Mononuclear cell (primary cell): ENCODE results near the gene AMPH. TPM values are rescaled to one million over a fixed set of nuclear protein-coding genes. Genes with fewer than 3 reads are reported as not detected.

Experiments used
- H3K27me3 ChIP-seq: 2 replicates; pipeline ENCODE4 v1.6.0; 2011; ENCODE audit warnings: low read length, control low read depth; ENCODE audit not compliant: insufficient read depth
- H3K4me1 ChIP-seq: 2 replicates; pipeline ENCODE4 v1.5.1; 2011; ENCODE audit warnings: mild to moderate bottlenecking, low read length, control low read depth; ENCODE audit not compliant: insufficient read depth
- H3K4me3 ChIP-seq: 2 replicates; pipeline ENCODE4 v1.5.1; 2011; ENCODE audit warnings: mild to moderate bottlenecking, low read length, moderate library complexity
- H3K9me3 ChIP-seq: 2 replicates; pipeline ENCODE4 v1.5.1; 2011; ENCODE audit warnings: low read depth, mild to moderate bottlenecking, control low read depth, low read length
- total RNA-seq: library from RNA; depleted of rRNA; stranded (reverse); fragments of >200 nt; gene quantifications from one replicate; pipeline ENCODE4 v1.2.3, GENCODE V29; 2012

Gene AMPH
- total RNA-seq, 1 donor, result 0.10 TPM

DNA sequence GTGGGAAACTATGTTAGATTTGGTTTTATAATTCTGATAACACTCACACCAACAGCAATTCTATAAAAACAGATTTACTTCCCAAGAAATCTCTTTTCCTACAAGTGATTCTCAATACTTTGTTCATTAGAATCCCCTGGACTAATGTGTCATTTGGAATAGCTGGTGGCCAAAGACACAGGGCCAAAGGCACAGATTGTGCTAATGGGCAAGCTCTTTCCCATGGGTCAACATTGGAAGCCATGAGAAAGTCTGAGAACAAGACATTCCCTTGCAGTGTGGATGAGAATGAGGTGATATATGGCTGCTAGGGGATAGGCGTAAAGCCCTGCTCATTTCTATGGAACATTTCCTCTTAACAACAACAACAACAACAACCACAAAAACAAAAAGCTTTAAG is 153.8 kb downstream of the AMPH start:
- H3K4me3 ChIP-seq, result no peak overlapping the region
- peaks cover 4% of the 10 kb centered on the region for H3K27me3 ChIP-seq
- H3K9me3 ChIP-seq, result no peaks in the 10 kb centered on the region
- no peaks in the 10 kb centered on the region for H3K4me1 ChIP-seq

DNA sequence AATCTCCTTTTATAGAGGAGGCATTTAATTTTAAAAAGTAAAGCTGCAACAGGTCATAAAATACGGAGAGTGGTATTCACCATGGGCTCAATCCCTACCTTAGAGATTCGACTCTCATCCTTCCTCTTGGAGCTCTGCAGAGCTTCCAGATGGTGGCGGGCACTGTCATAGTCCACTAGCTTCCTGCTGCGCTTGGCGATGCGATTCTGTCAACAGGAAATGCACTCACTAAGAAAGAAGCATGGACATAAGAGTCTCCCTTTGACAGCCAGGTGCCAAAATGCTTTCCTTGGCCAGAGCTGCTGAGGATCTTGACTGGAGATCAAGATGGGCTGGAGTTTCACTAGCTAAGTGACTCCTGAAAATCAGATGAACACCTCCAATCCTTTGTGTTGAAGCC is 154.4 kb downstream of the AMPH start:
- Histone ChIP-seq H3K9me3 (no peaks in the 10 kb centered on the region), H3K27me3 (peaks cover 4% of the 10 kb centered on the region), H3K4me1 (no peaks in the 10 kb centered on the region), H3K4me3 (no peak overlapping the region)

DNA sequence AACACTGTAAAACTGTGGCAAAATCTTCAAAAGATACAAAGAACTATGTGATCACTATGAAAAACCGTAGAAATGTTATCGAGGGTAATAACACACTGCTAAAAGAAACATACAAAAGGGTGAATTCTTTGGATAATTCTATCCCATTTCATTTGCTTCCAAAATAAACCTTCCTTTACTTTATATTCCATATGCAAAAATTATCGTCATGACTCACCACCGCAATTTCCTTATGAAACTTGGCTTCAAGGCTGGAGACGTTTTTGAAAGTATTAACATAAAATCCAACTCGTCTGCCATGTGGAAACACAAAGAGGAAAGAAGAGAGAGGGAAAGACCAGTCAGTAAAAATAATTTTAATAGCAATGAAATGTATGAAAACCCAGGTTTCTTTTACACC is 165.2 kb downstream of the AMPH start:
- Histone ChIP-seq H3K4me1 (peaks cover 8% of the 10 kb centered on the region), H3K4me3 (no peak overlapping the region), H3K27me3 (no peaks in the 10 kb centered on the region), H3K9me3 (no peaks in the 10 kb centered on the region)

DNA sequence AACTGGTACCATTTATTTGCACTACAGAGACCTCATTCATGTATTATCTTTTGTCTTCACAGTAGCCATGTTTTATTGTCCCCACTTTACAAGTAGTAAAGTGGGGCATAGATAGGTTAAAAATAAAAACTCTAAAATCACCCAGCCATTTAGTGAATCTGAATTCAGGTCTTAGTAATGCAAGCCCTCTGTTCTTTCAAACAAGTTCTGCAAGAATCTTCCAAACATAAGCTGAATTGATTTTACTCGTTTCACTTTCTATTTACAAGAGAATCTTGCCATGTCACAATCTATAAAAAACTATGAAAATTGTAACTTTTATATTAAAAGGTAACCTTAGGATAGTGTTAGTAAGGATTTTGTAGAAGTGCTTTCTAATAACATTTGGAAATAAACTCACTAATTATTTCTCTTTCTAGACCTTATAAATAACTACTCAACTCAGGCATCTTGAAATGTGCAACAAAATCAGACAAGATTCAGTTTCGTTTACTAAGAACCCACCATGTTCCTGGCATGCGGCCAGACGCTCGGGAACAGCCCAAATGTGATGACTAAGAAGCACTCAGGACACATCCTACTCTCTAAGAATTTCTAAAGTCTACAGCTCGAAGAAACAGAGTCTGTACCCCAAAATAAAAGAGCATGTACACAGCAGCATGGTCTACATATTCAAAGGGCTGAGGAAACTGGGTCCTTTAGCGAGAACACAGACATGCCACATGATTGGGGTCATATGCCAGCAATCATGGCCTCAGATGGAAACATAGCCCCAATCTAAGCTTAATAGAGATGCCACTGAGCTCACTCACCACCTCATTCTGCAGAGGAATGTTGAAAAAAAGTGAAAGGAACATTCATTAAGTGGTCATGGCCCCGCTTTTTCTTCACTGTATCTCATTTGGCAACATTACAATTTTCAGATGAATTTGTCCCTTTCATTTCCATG is 167.6 kb downstream of the AMPH start:
- Histone ChIP-seq H3K4me3 (no peak overlapping the region), H3K9me3 (no peaks in the 10 kb centered on the region), H3K4me1 (peaks cover 8% of the 10 kb centered on the region), H3K27me3 (no peaks in the 10 kb centered on the region)

DNA sequence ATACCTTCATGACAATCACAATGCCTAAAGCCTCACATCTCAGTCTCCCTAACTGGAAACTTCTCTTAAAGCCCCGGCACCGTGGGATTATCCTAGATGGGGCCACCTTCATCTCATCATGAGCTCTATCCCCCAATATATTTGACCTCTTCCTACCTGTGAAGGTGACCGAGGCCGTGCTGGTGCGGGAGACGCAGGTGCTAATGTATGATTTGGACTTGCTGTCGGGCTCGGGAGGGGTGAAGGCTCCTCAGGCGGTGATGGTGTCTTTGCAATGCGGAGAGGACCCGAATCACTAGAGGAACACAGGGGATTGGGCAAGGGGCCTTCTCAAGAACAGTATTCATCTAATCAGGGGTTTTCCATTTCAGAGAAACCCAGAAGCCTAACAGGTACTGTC is 168.4 kb downstream of the AMPH start:
- H3K4me3 ChIP-seq, result no peak overlapping the region
- no peaks in the 10 kb centered on the region for H3K27me3 ChIP-seq
- H3K4me1 ChIP-seq, result peaks cover 8% of the 10 kb centered on the region
- no peaks in the 10 kb centered on the region for H3K9me3 ChIP-seq

DNA sequence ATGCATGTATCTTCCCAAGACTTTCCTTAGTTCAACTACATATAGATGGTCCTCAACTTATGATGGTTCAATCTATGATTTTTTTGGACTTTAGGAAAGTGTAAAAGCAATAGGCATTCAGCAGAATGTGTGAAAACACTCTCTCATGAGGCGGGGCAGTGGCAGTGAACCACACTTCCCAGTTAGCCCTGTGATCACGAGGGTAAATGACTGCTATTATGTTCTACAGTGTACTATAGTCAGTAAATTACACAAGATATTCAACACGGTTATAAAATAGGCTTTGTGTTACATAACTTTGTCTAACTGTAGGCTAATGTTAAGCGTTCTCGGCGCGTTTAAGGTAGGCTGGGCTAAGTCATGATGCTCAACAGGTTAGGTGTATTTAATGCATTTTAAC is 169.3 kb downstream of the AMPH start:
- Histone ChIP-seq H3K27me3 (no peaks in the 10 kb centered on the region), H3K4me3 (no peak overlapping the region), H3K9me3 (no peaks in the 10 kb centered on the region), H3K4me1 (peaks cover 8% of the 10 kb centered on the region)

DNA sequence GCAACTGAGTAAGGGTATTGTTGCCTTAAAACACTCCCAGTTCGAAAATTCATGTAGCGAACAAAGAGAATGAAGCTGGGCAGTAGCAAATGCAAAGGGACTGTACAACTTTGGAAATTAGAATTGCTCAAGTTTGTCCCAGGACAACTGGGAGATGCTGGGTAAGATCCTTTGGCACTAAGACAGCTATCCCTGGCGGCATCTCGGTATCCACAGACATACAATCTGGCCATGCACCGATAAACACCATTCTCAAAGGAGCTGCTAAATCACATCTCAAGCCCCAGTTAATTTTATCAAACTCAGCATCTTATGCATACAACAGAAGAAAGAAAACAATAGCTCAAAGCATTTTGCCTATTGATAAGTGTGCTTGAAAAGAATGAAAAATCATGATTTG is 177.3 kb downstream of the AMPH start:
- no peak overlapping the region for H3K4me3 ChIP-seq

DNA sequence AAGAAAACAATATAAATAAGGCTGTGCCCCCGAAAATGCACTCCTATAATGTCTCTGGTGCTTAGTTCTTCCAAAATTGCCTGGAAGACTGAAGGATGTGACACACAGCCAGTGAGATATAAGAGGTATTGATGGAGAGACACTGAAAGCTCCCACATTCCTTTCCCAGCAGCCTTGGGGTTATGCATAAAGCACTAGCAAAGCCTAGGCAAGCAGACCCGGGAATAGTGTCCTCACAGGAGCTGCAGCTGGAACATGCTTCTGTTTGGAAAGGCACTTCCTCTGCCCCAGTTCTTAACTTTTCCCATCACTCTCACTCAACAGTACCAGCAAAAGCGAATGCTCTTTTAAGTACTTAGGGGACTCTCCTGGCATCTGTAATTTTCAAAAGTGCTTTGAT is 178.0 kb downstream of the AMPH start:
- Histone ChIP-seq H3K27me3 (no peaks in the 10 kb centered on the region), H3K4me3 (no peak overlapping the region), H3K9me3 (no peaks in the 10 kb centered on the region), H3K4me1 (no peaks in the 10 kb centered on the region)

More for the DNA sequence above, 177.3 kb downstream of the AMPH start:
- no peaks in the 10 kb centered on the region for H3K4me1 ChIP-seq
- H3K27me3 ChIP-seq, result no peaks in the 10 kb centered on the region
- H3K9me3 ChIP-seq, result no peaks in the 10 kb centered on the region

DNA sequence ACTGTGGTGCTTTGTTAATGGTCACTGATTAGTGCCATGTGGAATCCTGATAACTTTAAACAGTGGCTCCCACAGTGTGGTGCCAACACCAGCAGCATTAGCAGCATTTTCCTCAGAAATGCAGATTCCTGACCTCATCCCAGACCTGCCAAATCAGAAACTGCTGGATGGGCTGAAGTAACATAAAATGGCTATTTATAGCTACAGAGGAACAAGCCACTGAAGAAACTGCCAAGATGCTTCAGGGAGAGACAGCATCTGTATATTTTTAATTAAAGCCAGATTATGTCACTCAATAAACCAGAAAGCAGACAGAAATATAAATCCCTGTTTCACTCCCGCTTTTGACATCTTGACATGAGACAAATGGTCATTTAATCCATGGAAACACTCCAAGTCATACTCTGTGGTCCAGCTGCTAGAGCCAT is 178.5 kb downstream of the AMPH start:
- H3K9me3 ChIP-seq, result no peaks in the 10 kb centered on the region
- no peak overlapping the region for H3K4me3 ChIP-seq
- H3K27me3 ChIP-seq, result no peaks in the 10 kb centered on the region
- H3K4me1 ChIP-seq, result no peaks in the 10 kb centered on the region

DNA sequence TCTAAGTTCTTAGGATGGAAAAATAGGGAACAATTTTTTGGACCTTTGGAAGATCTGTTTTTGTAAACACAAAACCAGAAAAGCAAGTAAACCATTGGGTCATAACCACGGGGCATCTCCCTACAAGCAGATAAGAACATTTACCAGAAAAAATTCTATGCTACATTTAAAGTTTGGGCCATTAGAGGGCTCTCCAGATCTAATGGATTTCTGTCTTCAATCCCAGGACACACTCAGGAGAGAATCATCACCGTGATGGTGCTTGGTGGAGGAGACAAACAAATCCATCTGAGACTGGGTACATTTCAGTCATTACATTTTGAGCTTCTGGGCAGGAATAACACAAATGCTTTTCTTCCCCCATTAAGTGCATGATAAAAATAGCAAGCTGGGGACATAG is 179.3 kb downstream of the AMPH start:
- H3K4me1 ChIP-seq, result no peaks in the 10 kb centered on the region
- no peak overlapping the region for H3K4me3 ChIP-seq
- H3K9me3 ChIP-seq, result no peaks in the 10 kb centered on the region

DNA sequence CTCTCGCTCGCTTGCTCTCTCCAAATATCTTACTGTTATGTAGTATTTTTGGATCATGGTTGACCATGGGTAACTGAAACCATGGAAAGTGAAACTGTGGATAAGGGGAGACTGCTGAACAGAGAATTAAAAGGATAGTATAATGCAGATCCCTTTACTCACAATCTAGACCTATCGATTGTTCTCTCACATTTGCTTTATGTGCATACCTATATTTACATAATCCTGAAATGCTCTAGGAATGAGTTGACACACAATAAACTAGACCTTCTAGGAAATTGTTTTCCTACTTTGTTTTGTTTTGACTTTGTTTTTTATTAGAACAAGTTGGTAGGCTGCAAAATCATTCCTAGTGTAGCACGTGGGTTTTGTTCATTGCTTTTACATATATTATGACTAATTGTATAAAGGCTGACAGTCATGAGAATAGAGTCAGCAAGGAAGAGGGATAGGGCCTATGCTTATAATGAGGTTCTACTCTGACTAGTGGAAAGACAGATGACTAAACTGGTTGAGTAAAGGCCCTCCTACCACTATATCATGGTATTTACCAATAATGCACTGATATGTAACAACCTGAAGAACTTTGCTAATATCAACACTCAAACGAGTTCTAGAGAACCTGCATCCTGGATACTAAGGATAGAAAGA is 182.5 kb downstream of the AMPH start:
- no peaks in the 10 kb centered on the region for H3K27me3 ChIP-seq
- H3K4me1 ChIP-seq, result no peaks in the 10 kb centered on the region
- H3K9me3 ChIP-seq, result no peaks in the 10 kb centered on the region
- no peak overlapping the region for H3K4me3 ChIP-seq

More for the DNA sequence above, 179.3 kb downstream of the AMPH start:
- H3K27me3 ChIP-seq, result no peaks in the 10 kb centered on the region

DNA sequence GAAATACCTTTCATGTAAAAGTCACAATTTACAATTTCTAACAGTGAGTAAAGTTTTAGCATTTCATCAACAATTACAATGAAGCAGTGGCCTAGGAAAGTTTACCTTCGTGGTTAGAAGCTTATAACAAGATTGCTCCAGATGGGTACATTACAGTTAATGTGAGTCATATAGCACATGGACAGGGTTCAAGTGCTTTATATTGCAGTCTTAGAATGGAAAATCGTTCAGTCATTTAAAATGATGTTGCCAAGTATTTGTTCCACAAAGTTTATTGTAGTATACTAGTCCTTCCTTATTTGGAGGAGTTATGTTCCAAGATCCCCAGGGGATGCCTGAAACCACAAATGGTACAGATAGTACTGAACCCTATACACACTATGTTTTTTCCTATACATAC is 183.1 kb downstream of the AMPH start:
- H3K9me3 ChIP-seq, result no peaks in the 10 kb centered on the region
- H3K4me1 ChIP-seq, result no peaks in the 10 kb centered on the region
- H3K27me3 ChIP-seq, result no peaks in the 10 kb centered on the region
- no peak overlapping the region for H3K4me3 ChIP-seq

DNA sequence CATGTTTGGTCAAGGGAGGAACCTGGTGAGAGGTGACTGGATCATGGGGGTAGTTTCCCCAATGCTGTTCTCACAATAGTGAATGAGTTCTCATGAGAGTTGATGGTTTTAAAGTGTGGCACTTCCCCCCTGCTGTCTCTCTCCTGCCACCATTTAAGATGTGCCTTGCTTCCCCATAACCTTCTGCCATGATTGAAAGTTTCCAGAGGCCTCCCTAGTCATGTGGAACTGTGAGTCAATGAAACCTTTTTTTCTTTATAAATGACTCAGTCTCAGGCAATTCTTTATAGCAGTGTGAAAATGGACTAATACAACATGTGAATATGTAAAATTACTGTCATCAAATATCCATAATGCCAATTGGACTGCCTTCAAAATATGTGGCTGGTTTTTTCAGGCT is 192.2 kb downstream of the AMPH start:
- Histone ChIP-seq H3K4me1 (no peaks in the 10 kb centered on the region), H3K27me3 (no peaks in the 10 kb centered on the region), H3K9me3 (no peaks in the 10 kb centered on the region), H3K4me3 (no peak overlapping the region)

DNA sequence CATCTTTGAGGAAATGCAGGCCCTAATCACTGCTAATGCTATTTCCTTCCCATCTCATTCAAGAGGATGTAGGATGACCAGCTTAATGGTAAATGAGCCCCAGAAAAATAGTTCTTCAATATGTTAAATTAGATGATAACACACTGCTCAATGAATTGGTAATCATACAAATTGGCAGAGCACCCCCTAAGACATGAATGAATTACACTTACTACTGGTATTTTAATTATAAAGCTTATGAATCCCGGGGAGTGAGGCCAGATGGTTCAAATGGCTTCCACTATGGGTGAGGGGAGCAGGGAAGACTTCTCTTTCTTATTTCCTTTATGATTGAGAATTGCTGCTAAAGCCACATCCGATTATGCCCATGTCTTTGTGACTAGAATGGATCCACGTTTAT is 198.5 kb downstream of the AMPH start:
- Histone ChIP-seq H3K9me3 (no peaks in the 10 kb centered on the region), H3K4me3 (no peak overlapping the region), H3K4me1 (no peaks in the 10 kb centered on the region), H3K27me3 (no peaks in the 10 kb centered on the region)

DNA sequence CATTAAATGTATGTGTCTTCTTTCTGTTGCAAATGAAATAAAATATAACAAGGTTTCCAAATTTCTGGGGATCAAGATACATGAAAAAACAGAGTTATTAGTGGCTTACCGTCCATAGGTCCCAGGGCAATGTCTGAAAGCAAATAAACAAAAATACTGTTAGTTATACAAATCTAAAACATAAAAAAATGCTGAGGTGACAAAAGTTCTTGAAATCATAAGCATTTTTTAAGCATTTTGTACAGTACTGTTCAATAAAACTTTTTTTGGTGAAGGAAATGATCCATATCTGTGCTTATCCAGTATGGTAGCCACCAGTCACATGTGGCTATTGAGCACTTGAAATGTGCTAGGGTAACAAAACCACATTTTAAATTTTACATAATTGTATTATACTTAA is 199.1 kb downstream of the AMPH start:
- H3K4me1 ChIP-seq, result no peaks in the 10 kb centered on the region
- no peak overlapping the region for H3K4me3 ChIP-seq
- H3K9me3 ChIP-seq, result no peaks in the 10 kb centered on the region
- H3K27me3 ChIP-seq, result no peaks in the 10 kb centered on the region

DNA sequence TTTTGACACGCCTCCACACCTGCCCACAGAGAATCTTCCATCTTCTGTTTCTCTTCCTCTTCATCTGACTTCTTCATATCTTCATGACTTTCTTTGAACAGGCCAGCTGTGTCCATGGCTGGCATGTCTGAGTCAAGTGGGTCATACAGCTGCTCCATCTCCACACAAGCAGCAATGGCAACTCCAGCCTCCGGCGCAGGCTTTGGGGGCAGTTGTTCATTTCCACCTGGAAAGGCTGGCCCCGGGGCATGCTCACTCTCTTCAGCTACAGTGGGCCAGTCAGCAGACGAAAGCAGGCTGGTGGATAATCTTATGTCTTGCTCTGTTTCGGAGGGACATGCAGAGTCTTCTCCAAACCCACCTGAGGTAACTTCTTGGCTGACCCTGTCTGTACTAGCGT is 202.1 kb downstream of the AMPH start:
- Histone ChIP-seq H3K27me3 (no peaks in the 10 kb centered on the region), H3K4me1 (peaks cover 9% of the 10 kb centered on the region), H3K9me3 (no peaks in the 10 kb centered on the region), H3K4me3 (no peak overlapping the region)
